GM19324 (cell line): Measurements from ENCODE around the gene HADH.
A peak's percentile ranks its signal among the peaks of the same experiment; 100 is the strongest.

Experiments used
- ATAC-seq: cut with Tn5 transposase; IDR thresholded peaks from one replicate; pipeline ENCODE4 v1.9.1; 2021; ENCODE audit warnings: mild to moderate bottlenecking, moderate library complexity; ENCODE audit not compliant: unreplicated experiment, low FRiP score

The HADH gene

DNA sequence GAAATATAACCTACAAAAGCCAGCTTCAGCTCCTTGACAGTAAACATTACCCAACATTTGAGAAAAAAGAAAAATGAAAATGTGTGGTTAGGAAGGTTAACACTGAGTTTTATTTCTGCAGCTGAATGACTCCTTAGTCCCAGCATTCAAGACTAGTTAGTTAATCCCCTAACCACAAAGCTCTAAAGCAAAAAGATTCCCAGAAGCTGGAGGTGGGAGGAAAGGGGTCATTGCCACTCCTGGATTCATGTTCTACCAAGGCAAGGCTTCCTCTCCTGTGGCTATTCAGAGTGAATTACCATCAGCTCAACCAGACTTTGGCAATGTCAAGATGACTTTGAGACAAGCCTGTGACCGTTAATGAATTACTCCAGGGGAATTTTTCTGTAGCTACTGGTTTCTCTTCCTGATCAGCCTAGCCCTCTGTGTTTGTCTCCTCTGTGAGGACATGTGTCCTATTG is 63.6 kb downstream of the HADH start:
- peak; percentile 81 for ATAC-seq

GRCh38 chr4:108054025-108054638 is 64.4 kb downstream of the HADH start:
- ATAC-seq = no peak

- ATAC-seq = no peak
Observed at GRCh38 chr4:108055787-108056186, 66.1 kb downstream of the HADH start.

DNA sequence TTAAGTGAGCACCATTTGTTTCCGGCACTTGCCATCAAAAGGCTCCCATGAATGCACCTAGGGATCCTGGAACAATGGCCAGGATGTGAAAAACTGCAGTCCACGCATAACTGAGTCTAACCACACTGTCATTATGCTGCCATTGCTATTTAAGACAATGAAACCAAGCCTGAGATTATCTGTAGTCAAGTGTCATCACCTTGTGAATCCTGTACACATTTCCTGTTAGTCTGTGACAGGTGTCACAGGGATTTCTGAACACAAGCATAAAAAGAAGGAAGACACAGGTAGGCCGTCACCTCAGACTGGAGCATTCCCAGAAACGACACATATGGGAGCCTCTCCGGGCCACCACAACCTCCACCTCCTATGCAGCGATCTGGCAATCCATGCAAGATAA is 66.7 kb downstream of the HADH start:
- ATAC-seq = no peak

DNA sequence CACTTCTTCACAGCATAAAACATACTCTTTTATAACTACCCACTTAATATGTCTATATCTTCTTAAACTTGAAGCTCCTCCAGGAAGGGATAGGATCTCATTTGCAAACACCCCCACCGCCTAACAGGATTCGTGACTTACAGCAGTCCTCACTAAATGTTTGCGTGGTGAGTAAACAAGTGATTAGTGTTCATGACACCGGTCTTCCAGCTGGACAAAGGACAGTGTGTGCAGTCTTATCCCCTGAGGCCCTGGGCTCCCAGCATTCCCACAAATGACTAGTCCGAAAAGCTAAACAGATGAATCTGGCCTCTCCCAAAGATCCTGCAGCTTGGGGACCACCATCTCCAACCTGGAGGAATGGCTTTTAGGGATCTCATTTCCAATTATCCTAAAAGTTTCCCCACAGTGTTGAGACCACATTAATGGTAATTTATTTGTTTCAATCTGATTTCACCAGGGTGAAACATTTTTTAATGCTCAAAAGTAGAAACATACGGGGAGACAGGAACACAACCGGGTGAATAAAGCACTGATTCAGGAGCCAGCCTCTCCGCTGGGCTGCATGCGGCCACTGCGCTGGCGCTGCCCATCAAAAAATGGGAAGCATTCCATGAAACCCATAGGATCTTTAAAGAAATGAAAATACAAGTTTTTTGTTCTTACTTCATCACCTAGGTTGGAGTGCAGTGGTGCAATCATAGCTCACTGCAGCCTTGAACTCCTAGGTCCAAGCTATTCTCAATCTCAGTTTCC is 69.2 kb downstream of the HADH start:
- ATAC-seq = no peak

DNA sequence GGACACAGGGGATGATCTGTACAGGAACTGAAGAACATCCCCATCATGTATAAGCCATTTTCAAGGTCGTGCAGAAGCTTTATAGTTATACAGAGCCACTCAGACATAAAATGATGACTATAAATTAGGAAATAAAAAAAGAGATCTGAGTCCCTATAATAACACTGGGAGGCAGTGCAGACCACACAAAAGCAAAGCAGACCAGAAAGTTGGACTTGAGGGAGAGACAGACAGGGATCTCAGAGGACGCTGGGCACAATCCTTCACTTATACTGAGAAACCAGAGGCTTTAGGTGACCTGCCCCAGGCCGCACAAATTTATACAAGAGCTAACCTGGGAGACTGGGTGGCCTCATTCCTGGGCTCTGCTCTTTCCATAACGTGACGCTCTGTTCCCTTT is 70.5 kb downstream of the HADH start:
- no peak for ATAC-seq

GRCh38 chr4:108060686-108061321 is 71.1 kb downstream of the HADH start:
- ATAC-seq = no peak

GRCh38 chr4:108068442-108068841 is 78.8 kb downstream of the HADH start:
- no peak for ATAC-seq

GRCh38 chr4:108070775-108071174 is 81.1 kb downstream of the HADH start:
- ATAC-seq = no peak

- ATAC-seq = no peak
Observed at GRCh38 chr4:108072300-108072699, 82.6 kb downstream of the HADH start.

DNA sequence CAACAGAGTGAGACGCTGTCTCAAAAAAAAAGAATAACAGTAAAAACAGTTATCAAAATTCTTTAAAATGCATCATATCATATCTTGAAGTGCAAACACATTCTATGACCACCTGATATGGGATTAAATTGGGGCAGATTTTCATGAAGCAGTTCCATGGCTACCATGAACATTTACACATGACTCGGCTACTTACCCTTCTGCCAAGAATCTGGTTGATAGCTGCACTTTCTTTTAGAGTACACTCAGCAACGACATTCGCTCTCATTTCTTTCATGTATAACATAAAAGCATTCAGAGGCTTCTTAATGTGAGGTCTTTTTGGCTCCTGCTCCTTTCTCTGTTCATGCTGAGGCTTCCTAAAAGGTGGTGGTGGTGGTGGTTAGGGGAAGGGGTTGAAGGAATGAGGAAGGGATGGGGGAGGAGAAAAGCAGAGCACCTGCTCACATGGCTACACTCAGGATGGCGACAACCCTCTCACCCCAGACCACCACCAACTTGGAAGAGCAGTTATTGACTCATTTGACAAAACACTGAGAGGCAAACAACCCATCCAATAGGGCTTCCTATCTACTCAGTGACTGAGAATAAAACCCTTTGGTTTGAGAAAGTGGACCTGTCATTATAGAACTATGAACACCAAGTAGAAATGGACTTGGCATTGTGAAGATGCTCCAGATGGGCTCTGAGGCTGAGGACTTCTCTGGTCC is 88.5 kb downstream of the HADH start:
- ATAC-seq = no peak

GRCh38 chr4:108080747-108081146 is 91.1 kb downstream of the HADH start:
- ATAC-seq = no peak

DNA sequence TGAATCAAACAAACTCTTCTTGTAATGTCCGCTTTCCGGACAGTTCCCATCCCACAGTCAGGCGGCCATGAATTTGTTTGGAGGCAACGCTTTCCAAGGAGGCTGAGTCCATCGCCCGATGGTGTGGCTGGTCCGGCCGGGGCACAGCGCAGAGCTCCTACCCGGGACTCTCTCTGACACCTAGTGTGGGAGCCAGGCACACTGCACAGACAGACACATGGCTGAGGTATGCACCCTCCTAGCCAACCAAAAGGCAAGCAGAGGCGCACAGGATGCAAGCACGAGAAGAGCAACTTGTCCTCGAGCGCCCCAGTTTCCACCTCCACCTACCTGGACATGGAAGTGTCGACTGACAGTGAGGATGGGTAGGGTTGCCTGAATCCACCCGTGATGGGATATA is 91.6 kb downstream of the HADH start:
- ATAC-seq = no peak
